K562 (cell line): Measurements from ENCODE around the gene HJV. TPM values are rescaled to one million over a fixed set of nuclear protein-coding genes. Genes with fewer than 3 reads are reported as not detected.

Experiments used
- BACH1 ChIP-seq: fragments of 200-800 bp; sonication (Bioruptor generic); IDR thresholded peaks from 2 replicates; pipeline ENCODE4 v1.6.1; 2016; ENCODE audit warnings: missing genetic modification characterization, missing compliant biosample characterization
- FOXP1 ChIP-seq: sonication (generic); formaldehyde crosslinking; IDR thresholded peaks from 2 replicates; pipeline ENCODE4 v1.8.0; 2022; ENCODE audit warnings: mild to moderate bottlenecking, missing genetic modification reagents
- GATAD2B ChIP-seq: fragments of 450-650 bp; IDR thresholded peaks from 2 replicates; pipeline ENCODE4 v1.6.1; 2017; ENCODE audit warnings: mild to moderate bottlenecking, borderline replicate concordance
- HMGN3 ChIP-seq: IDR thresholded peaks from 2 replicates; pipeline ENCODE4 v1.6.1; 2011; ENCODE audit warnings: borderline replicate concordance, low read depth, mild to moderate bottlenecking, mixed read lengths, low read length; ENCODE audit not compliant: insufficient read length; ENCODE audit errors: extremely low read depth
- IRF2 ChIP-seq: sonication (generic); formaldehyde crosslinking; IDR thresholded peaks from 2 replicates; pipeline ENCODE4 v1.8.1; 2022; ENCODE audit warnings: mild to moderate bottlenecking, missing genetic modification reagents
- KDM1A ChIP-seq, 2 experiments: fragments of 450-650 bp; IDR thresholded peaks; 2 replicates each; pipeline ENCODE4 v1.6.1; 2016; ENCODE audit warnings: mild to moderate bottlenecking in 2 of 2
- KLF10 ChIP-seq: fragments of 250-450 bp; sonication (Bioruptor Pico); IDR thresholded peaks from 2 replicates; pipeline ENCODE4 v1.6.1; 2021; ENCODE audit warnings: matching md5 sums
- L3MBTL2 ChIP-seq: fragments of 450-650 bp; IDR thresholded peaks from 2 replicates; pipeline ENCODE4 v1.6.1; 2016; ENCODE audit warnings: mild to moderate bottlenecking, moderate library complexity
- MAFK ChIP-seq: IDR thresholded peaks from 2 replicates; pipeline ENCODE4 v1.6.1; 2011; ENCODE audit warnings: low read length, improper control_type of control experiment
- MTA3 ChIP-seq: fragments of 450-650 bp; formaldehyde crosslinking; IDR thresholded peaks from 2 replicates; pipeline ENCODE4 v1.6.1; 2017; ENCODE audit warnings: mild to moderate bottlenecking, borderline replicate concordance
- NCOA2 ChIP-seq, 2 experiments: fragments of 450-650 bp; IDR thresholded peaks; 2 replicates each; pipeline ENCODE4 v1.6.1; 2018; ENCODE audit warnings: mild to moderate bottlenecking in 2 of 2, moderate library complexity in 1 of 2; ENCODE audit not compliant: partially characterized antibody in 2 of 2
- RB1 ChIP-seq: fragments of 450-650 bp; IDR thresholded peaks from 2 replicates; pipeline ENCODE4 v1.6.1; 2017; ENCODE audit warnings: low read depth, mild to moderate bottlenecking
- SAFB ChIP-seq: fragments of 200-400 bp; formaldehyde crosslinking; IDR thresholded peaks from 2 replicates; pipeline ENCODE4 v1.6.1; 2017; ENCODE audit warnings: low read depth, low read length, borderline replicate concordance
- SMAD3 ChIP-seq: fragments of 450-650 bp; formaldehyde crosslinking; conservative IDR thresholded peaks from 2 replicates; pipeline ENCODE4 v1.4.0; 2020; ENCODE audit warnings: mild to moderate bottlenecking
- SMARCA5 ChIP-seq: fragments of 450-650 bp; IDR thresholded peaks from 2 replicates; pipeline ENCODE4 v1.6.1; 2016
- SMC3 ChIP-seq: conservative IDR thresholded peaks from 2 replicates; pipeline ENCODE4 v1.6.1; 2011; ENCODE audit warnings: low read depth, low read length, improper control_type of control experiment; ENCODE audit not compliant: insufficient read depth
- SNIP1 ChIP-seq: fragments of 450-650 bp; IDR thresholded peaks from 2 replicates; pipeline ENCODE4 v1.7.1; 2017; ENCODE audit warnings: low read depth, mild to moderate bottlenecking
- SOX6 ChIP-seq: fragments of 450-650 bp; IDR thresholded peaks from 2 replicates; pipeline ENCODE4 v1.6.1; 2014; ENCODE audit warnings: mild to moderate bottlenecking
- TEAD1 ChIP-seq, 2 experiments: fragments of 450-650 bp in 1 of 2; sonication (generic) in 1 of 2; formaldehyde crosslinking; IDR thresholded peaks; 2 replicates each; pipeline versions ENCODE4 v1.4.0 to v1.8.0; 2020 to 2022; ENCODE audit warnings: mild to moderate bottlenecking in 2 of 2, missing genetic modification reagents in 1 of 2
- TEAD2 ChIP-seq: fragments of 450-650 bp; IDR thresholded peaks from 2 replicates; pipeline ENCODE4 v1.6.1; 2016; ENCODE audit warnings: missing genetic modification characterization, control low read depth, missing compliant biosample characterization
- ZEB2 ChIP-seq: fragments of 450-650 bp; IDR thresholded peaks from 2 replicates; pipeline ENCODE4 v1.6.1; 2016
- ZNF140 ChIP-seq: fragments of 250-450 bp; sonication (Bioruptor Pico); IDR thresholded peaks from 2 replicates; pipeline ENCODE4 v1.8.0; 2021; ENCODE audit warnings: moderate library complexity, mild to moderate bottlenecking, inconsistent platforms
- ZNF165 ChIP-seq: fragments of 250-450 bp; sonication (Bioruptor Pico); IDR thresholded peaks from 2 replicates; pipeline ENCODE4 v1.4.0; 2020; ENCODE audit warnings: borderline replicate concordance
- ZNF644 ChIP-seq: fragments of 200-800 bp; sonication (Bioruptor generic); IDR thresholded peaks from 2 replicates; pipeline ENCODE4 v1.6.1; 2016; ENCODE audit warnings: low read depth, missing genetic modification characterization, missing compliant biosample characterization
- ZNF695 ChIP-seq: fragments of 450-650 bp; formaldehyde crosslinking; IDR thresholded peaks from 2 replicates; pipeline ENCODE4 v1.4.0; 2020; ENCODE audit warnings: mild to moderate bottlenecking, moderate library complexity
- polyA plus RNA-seq, 8 experiments: library from polyadenylated mRNA; depleted of rRNA in 4 of 8; stranded (reverse) in 5 of 8; unstranded in 3 of 8; fragments of >200 nt; fragmentation: Nextera tagmentation in 2 of 8; fragmentation: Illumina TruSeq in 1 of 8; extraction: Ambion mirVana in 2 of 8; extraction: Trizol in 1 of 8; gene quantifications; 2 replicates each; pipeline versions ENCODE4 v1.2.1 to v1.2.3, GENCODE V29; 2011 to 2014; ENCODE audit warnings: inconsistent platforms in 1 of 8, missing spikeins in 1 of 8
- total RNA-seq, 7 experiments: library from RNA; depleted of rRNA in 6 of 7; stranded (reverse); fragments of >200 nt in 6 of 7; fragmentation: Illumina TruSeq in 2 of 7; extraction: Trizol in 2 of 7; gene quantifications; 2 replicates each; pipeline versions ENCODE4 v1.2.1 to v1.2.3, GENCODE V29; 2011 to 2021; ENCODE audit warnings: low replicate concordance in 1 of 7
- TF ChIP-seq, protein P1 (sequence below): fragments of 450-650 bp; IDR thresholded peaks from 2 replicates; pipeline ENCODE4 v1.7.0; 2016; ENCODE audit warnings: borderline replicate concordance
- TF ChIP-seq, protein P2 (sequence below): fragments of 250-450 bp; sonication (Bioruptor Pico); IDR thresholded peaks from 2 replicates; pipeline ENCODE4 v1.8.0; 2022; ENCODE audit warnings: inconsistent platforms
- TF ChIP-seq, protein P3 (sequence below): fragments of 450-650 bp; formaldehyde crosslinking; conservative IDR thresholded peaks from 2 replicates; pipeline ENCODE4 v1.4.0; 2022; ENCODE audit warnings: mild to moderate bottlenecking, missing genetic modification characterization

HJV gene
- total and polyA plus RNA-seq, 9 of the 15 experiments (the other 6 are each of a cell fraction or from before 2014, with no cell fraction given), result 1.0 to 6.6 (median 2.4) TPM

DNA sequence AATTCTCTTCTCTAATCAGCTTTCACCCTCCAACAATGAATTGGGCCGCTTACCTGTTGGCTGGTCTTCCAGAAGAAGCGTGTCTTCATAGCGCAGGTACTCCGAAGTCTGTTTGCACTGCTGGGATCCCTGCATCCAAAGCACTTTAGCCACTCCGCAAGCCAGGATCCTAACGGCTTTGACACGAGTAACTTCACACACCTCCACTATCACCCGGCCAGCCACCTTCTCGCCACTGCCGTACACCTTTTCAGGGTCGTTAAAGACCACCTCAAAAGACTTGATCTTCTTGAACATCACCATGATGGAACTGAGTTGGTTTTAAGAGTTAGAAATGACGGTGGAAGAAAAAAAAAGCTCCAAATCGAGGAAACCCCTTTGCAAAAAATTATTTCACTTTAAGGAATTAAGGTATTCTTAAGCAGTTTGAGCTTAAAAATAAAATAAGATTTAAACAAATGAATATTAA lies 25.5 kb downstream of the HJV start (continued):
- TF ChIP-seq, protein P1, sequence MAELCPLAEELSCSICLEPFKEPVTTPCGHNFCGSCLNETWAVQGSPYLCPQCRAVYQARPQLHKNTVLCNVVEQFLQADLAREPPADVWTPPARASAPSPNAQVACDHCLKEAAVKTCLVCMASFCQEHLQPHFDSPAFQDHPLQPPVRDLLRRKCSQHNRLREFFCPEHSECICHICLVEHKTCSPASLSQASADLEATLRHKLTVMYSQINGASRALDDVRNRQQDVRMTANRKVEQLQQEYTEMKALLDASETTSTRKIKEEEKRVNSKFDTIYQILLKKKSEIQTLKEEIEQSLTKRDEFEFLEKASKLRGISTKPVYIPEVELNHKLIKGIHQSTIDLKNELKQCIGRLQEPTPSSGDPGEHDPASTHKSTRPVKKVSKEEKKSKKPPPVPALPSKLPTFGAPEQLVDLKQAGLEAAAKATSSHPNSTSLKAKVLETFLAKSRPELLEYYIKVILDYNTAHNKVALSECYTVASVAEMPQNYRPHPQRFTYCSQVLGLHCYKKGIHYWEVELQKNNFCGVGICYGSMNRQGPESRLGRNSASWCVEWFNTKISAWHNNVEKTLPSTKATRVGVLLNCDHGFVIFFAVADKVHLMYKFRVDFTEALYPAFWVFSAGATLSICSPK, result 0 out of 2 replicates have a peak, but pooled peaks have one; percentile 11
- TF ChIP-seq GATAD2B (no peak), HMGN3 (no peak), TEAD2 (tag) (no peak), SMAD3 (CRISPR knock-in tag) (no peak), ZNF644 (tag) (no peak), MAFK (no peak), ZNF140 (CRISPR knock-in tag) (no peak), BACH1 (tag) (no peak), KDM1A (IDR thresholded peaks at IDR 0.05) (0 out of 4 replicates have a peak, but pooled peaks of 1 of the 2 experiments have one; percentile 3), SNIP1 (no peak), ZNF165 (no peak), RB1 (no peak), MTA3 (no peak), ZNF695 (CRISPR knock-in tag) (0 out of 2 replicates have a peak, but pooled peaks have one; percentile 49), NCOA2 (IDR thresholded peaks at IDR 0.05; ENCODE audit: partially characterized antibody in 2 of 2) (no peak), SOX6 (peak; percentile 80), SMC3 (no peak), TEAD1 (CRISPR knock-in tag; IDR thresholded peaks at IDR 0.05) (no peak), L3MBTL2 (no peak), ZEB2 (peak; percentile 75; the same call in 1 of the 2 replicates), IRF2 (no peak), FOXP1 (CRISPR knock-in tag) (no peak), SMARCA5 (no peak), KLF10 (CRISPR knock-in tag) (peak; percentile 64), SAFB (no peak)
- TF ChIP-seq, protein P2, sequence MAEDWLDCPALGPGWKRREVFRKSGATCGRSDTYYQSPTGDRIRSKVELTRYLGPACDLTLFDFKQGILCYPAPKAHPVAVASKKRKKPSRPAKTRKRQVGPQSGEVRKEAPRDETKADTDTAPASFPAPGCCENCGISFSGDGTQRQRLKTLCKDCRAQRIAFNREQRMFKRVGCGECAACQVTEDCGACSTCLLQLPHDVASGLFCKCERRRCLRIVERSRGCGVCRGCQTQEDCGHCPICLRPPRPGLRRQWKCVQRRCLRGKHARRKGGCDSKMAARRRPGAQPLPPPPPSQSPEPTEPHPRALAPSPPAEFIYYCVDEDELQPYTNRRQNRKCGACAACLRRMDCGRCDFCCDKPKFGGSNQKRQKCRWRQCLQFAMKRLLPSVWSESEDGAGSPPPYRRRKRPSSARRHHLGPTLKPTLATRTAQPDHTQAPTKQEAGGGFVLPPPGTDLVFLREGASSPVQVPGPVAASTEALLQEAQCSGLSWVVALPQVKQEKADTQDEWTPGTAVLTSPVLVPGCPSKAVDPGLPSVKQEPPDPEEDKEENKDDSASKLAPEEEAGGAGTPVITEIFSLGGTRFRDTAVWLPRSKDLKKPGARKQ (CRISPR knock-in tag), result no peak
- TF ChIP-seq, protein P3, sequence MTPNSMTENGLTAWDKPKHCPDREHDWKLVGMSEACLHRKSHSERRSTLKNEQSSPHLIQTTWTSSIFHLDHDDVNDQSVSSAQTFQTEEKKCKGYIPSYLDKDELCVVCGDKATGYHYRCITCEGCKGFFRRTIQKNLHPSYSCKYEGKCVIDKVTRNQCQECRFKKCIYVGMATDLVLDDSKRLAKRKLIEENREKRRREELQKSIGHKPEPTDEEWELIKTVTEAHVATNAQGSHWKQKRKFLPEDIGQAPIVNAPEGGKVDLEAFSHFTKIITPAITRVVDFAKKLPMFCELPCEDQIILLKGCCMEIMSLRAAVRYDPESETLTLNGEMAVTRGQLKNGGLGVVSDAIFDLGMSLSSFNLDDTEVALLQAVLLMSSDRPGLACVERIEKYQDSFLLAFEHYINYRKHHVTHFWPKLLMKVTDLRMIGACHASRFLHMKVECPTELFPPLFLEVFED (CRISPR knock-in tag), result no peak
